Large intestine (tissue), 1 donor: ENCODE results near the gene PCDHGA12. TPM values are rescaled to one million over a fixed set of nuclear protein-coding genes. Genes with fewer than 3 reads are reported as not detected.

Experiments used
- polyA plus RNA-seq: library from polyadenylated mRNA; unstranded; fragments of 120-200 nt; gene quantifications from one replicate; pipeline ENCODE4 v1.2.1, GENCODE V29; 2013

The PCDHGA12 gene
- polyA plus RNA-seq, 1 donor: 0.81 TPM

Other genes with a start within 250 kb of the PCDHGA12 start
- 1.1 TPM for gene PCDHB16, start 248.1 kb upstream of the PCDHGA12 start, polyA plus RNA-seq
- gene PCDHB9, start 243.3 kb upstream of the PCDHGA12 start, polyA plus RNA-seq: 0.73 TPM
- gene PCDHB10, start 238.2 kb upstream of the PCDHGA12 start, polyA plus RNA-seq: 2.9 TPM
- 1.1 TPM for gene PCDHB11, start 230.9 kb upstream of the PCDHGA12 start, polyA plus RNA-seq
- gene PCDHB12, start 221.8 kb upstream of the PCDHGA12 start, polyA plus RNA-seq: 1.2 TPM
- 1.4 TPM for gene PCDHB13, start 216.6 kb upstream of the PCDHGA12 start, polyA plus RNA-seq
- 2.7 TPM for gene PCDHB14, start 207.2 kb upstream of the PCDHGA12 start, polyA plus RNA-seq
- gene PCDHB15, start 185.1 kb upstream of the PCDHGA12 start, polyA plus RNA-seq: 3.0 TPM
- gene SLC25A2, start 126.5 kb upstream of the PCDHGA12 start, polyA plus RNA-seq: 0.04 TPM
- 88.9 TPM for gene TAF7, start 109.7 kb upstream of the PCDHGA12 start, polyA plus RNA-seq
- gene PCDHGA1, start 100.0 kb upstream of the PCDHGA12 start, polyA plus RNA-seq: 0.30 TPM
- 1.3 TPM for gene PCDHGA2, start 91.7 kb upstream of the PCDHGA12 start, polyA plus RNA-seq
- gene PCDHGA3, start 86.7 kb upstream of the PCDHGA12 start, polyA plus RNA-seq: 0.96 TPM
- 0.52 TPM for gene PCDHGB1, start 80.4 kb upstream of the PCDHGA12 start, polyA plus RNA-seq
- gene PCDHGA4, start 75.5 kb upstream of the PCDHGA12 start, polyA plus RNA-seq: 0.79 TPM
- 1.0 TPM for gene PCDHGB2, start 70.5 kb upstream of the PCDHGA12 start, polyA plus RNA-seq
- gene PCDHGA5, start 66.3 kb upstream of the PCDHGA12 start, polyA plus RNA-seq: 1.5 TPM
- 0.85 TPM for gene PCDHGB3, start 60.3 kb upstream of the PCDHGA12 start, polyA plus RNA-seq
- 1.9 TPM for gene PCDHGA6, start 56.6 kb upstream of the PCDHGA12 start, polyA plus RNA-seq
- gene PCDHGA7, start 47.8 kb upstream of the PCDHGA12 start, polyA plus RNA-seq: 0.69 TPM
- gene PCDHGB4, start 42.8 kb upstream of the PCDHGA12 start, polyA plus RNA-seq: 1.4 TPM
- gene PCDHGA8, start 37.9 kb upstream of the PCDHGA12 start, polyA plus RNA-seq: 0.19 TPM
- gene PCDHGB5, start 32.6 kb upstream of the PCDHGA12 start, polyA plus RNA-seq: 1.8 TPM
- gene PCDHGA9, start 27.7 kb upstream of the PCDHGA12 start, polyA plus RNA-seq: 1.9 TPM
- gene PCDHGB6, start 22.5 kb upstream of the PCDHGA12 start, polyA plus RNA-seq: 2.9 TPM
- 2.1 TPM for gene PCDHGA10, start 17.5 kb upstream of the PCDHGA12 start, polyA plus RNA-seq
- 3.6 TPM for gene PCDHGB7, start 12.8 kb upstream of the PCDHGA12 start, polyA plus RNA-seq
- gene PCDHGA11, start 9.5 kb upstream of the PCDHGA12 start, polyA plus RNA-seq: 1.4 TPM
- 30.4 TPM for gene PCDHGC3, start 45.5 kb downstream of the PCDHGA12 start, polyA plus RNA-seq
- gene PCDHGC4, start 54.5 kb downstream of the PCDHGA12 start, polyA plus RNA-seq: 1.7 TPM
- 0.39 TPM for gene PCDHGC5, start 58.6 kb downstream of the PCDHGA12 start, polyA plus RNA-seq
- 89.4 TPM for gene DIAPH1, start 188.5 kb downstream of the PCDHGA12 start, polyA plus RNA-seq
- 71.5 TPM for gene HDAC3, start 206.3 kb downstream of the PCDHGA12 start, polyA plus RNA-seq
- 2.0 TPM for gene RELL2, start 206.5 kb downstream of the PCDHGA12 start, polyA plus RNA-seq
- gene FCHSD1, start 220.9 kb downstream of the PCDHGA12 start, polyA plus RNA-seq: 21.4 TPM